Thyroid gland (tissue), 4 donors: ENCODE results near the gene CFAP410. TPM values are rescaled to one million over a fixed set of nuclear protein-coding genes. Genes with fewer than 3 reads are reported as not detected.

Source experiments
- DNase-seq, 2 donors: peaks; one replicate each; pipeline ENCODE4 v3.0.0-alpha.2; 2019
- H3K27ac ChIP-seq, 3 donors: fragments of 200-600 bp; sonication (generic); 1 replicate in 2 of 3; 2 replicates in 1 of 3; pipeline ENCODE4 v1.5.1; 2016 to 2019; ENCODE audit warnings: mild to moderate bottlenecking in 1 of 3, moderate library complexity in 1 of 3
- H3K27me3 ChIP-seq: fragments of 200-600 bp; sonication (generic); one replicate; pipeline ENCODE4 v1.5.1; 2019
- H3K36me3 ChIP-seq, 2 donors: fragments of 200-600 bp; sonication (generic); one replicate each; pipeline ENCODE4 v1.5.1; 2016 to 2019
- H3K4me1 ChIP-seq, 2 donors: fragments of 200-600 bp; sonication (generic); one replicate each; pipeline ENCODE4 v1.5.1; 2017 to 2019
- H3K4me3 ChIP-seq, 3 donors: fragments of 200-600 bp; sonication (generic); replicated peaks in 1 of 3; 1 replicate in 2 of 3; 2 replicates in 1 of 3; pipeline ENCODE4 v1.5.1; 2016; ENCODE audit warnings: mild to moderate bottlenecking in 1 of 3
- H3K9me3 ChIP-seq: fragments of 200-600 bp; sonication (generic); one replicate; pipeline ENCODE4 v1.5.1; 2017
- CTCF ChIP-seq, 6 experiments: fragments of 200-600 bp in 3 of 6; fragments of 450-650 bp in 3 of 6; sonication (generic) in 3 of 6; IDR thresholded peaks; one replicate each; pipeline ENCODE4 v1.5.1; 2016 to 2019; ENCODE audit warnings: antibody characterized with exemption in 6 of 6, mild to moderate bottlenecking in 2 of 6, inconsistent platforms in 1 of 6, moderate library complexity in 1 of 6
- POLR2A ChIP-seq, 2 donors: fragments of 450-650 bp; IDR thresholded peaks; one replicate each; pipeline ENCODE4 v1.6.1; 2017; ENCODE audit warnings: antibody characterized with exemption in 2 of 2, mild to moderate bottlenecking in 2 of 2, moderate library complexity in 1 of 2
- WGBS, 2 donors: methylation state at CpG; one replicate each; pipeline ENCODE4 v1.1.5; 2017; 5-methylcytosine and 5-hydroxymethylcytosine counted together
- intact Hi-C: fragments of 100-400 bp; cut with DNase I; formaldehyde crosslinking; loops from one replicate; pipeline ENCODE4 v1.15.1; 2023
- total RNA-seq, 4 donors: library from RNA; depleted of rRNA; stranded (reverse); fragments of >200 nt; gene quantifications; one replicate each; pipeline ENCODE4 v1.2.3, GENCODE V29; 2016

CFAP410 gene
- total RNA-seq, 4 donors from 2014 or later, result 55.2 to 93.4 (median 64.1) TPM

- Histone ChIP-seq H3K27me3 (no peaks in the 10 kb centered on the region), H3K27ac (no peak overlapping the region), H3K4me1 (no peaks in the 10 kb centered on the region), H3K4me3 (no peak overlapping the region), H3K9me3 (no peaks in the 10 kb centered on the region), H3K36me3 (no peaks in the 10 kb centered on the region)
- intact Hi-C loops, result no loop called here
- TF ChIP-seq CTCF (IDR thresholded peaks at IDR 0.05), result no peak
- TF ChIP-seq POLR2A (IDR thresholded peaks at IDR 0.05), result no peak
- 68 to 84% methylated on average over 14 to 18 of the region's 22 CpGs for WGBS, 2 donors
- DNase-seq, result no peak
These were observed 38.9 kb upstream of the CFAP410 start for GRCh38 chr21:44377922-44378645.

- Histone ChIP-seq H3K4me3 (no peak overlapping the region), H3K27ac (no peak overlapping the region), H3K4me1 (no peaks in the 10 kb centered on the region), H3K36me3 (no peaks in the 10 kb centered on the region), H3K27me3 (no peaks in the 10 kb centered on the region), H3K9me3 (no peaks in the 10 kb centered on the region)
- no peak for DNase-seq
- TF ChIP-seq CTCF (IDR thresholded peaks at IDR 0.05), result no peak
- no peak for TF ChIP-seq POLR2A (IDR thresholded peaks at IDR 0.05)
- intact Hi-C loops, result no loop called here
- WGBS, 2 donors, result 31 to 47% methylated on average over 17 to 22 of the region's 24 CpGs
These were observed 38.2 kb upstream of the CFAP410 start for GRCh38 chr21:44377201-44377921.

GRCh38 chr21:44376606-44377005, 37.4 kb upstream of the CFAP410 start:
- intact Hi-C loops, result no loop called here
- 83 to 86% methylated on average over 5 to 9 of the region's 9 CpGs for WGBS, 2 donors

GRCh38 chr21:44375761-44376241, 36.6 kb upstream of the CFAP410 start:
- TF ChIP-seq CTCF (IDR thresholded peaks at IDR 0.05), result no peak
- no peak for TF ChIP-seq POLR2A (IDR thresholded peaks at IDR 0.05)
- Histone ChIP-seq H3K9me3 (no peaks in the 10 kb centered on the region), H3K4me3 (no peak overlapping the region), H3K36me3 (no peaks in the 10 kb centered on the region), H3K27ac (no peak overlapping the region), H3K27me3 (no peaks in the 10 kb centered on the region), H3K4me1 (no peaks in the 10 kb centered on the region)
- WGBS, 2 donors, result 84 to 87% methylated on average over 15 to 19 of the region's 19 CpGs
- no peak for DNase-seq
- intact Hi-C loops, result no loop called here

More at GRCh38 chr21:44376606-44377005, 37.4 kb upstream of the CFAP410 start:
- DNase-seq, result no peak
- H3K36me3 ChIP-seq, result no peaks in the 10 kb centered on the region
- no peaks in the 10 kb centered on the region for H3K9me3 ChIP-seq
- no peaks in the 10 kb centered on the region for H3K27me3 ChIP-seq
- H3K27ac ChIP-seq, result no peak overlapping the region
- TF ChIP-seq CTCF (IDR thresholded peaks at IDR 0.05) (no peak), POLR2A (IDR thresholded peaks at IDR 0.05) (no peak)
- no peak overlapping the region for H3K4me3 ChIP-seq
- H3K4me1 ChIP-seq, result no peaks in the 10 kb centered on the region

- intact Hi-C loops, result no loop called here
- H3K4me3 ChIP-seq, result no peak overlapping the region
- no peaks in the 10 kb centered on the region for H3K36me3 ChIP-seq
- TF ChIP-seq POLR2A (IDR thresholded peaks at IDR 0.05) (no peak), CTCF (IDR thresholded peaks at IDR 0.05) (no peak)
- H3K9me3 ChIP-seq, result no peaks in the 10 kb centered on the region
- DNase-seq, result no peak
- no peaks in the 10 kb centered on the region for H3K4me1 ChIP-seq
- H3K27ac ChIP-seq, result no peak overlapping the region
- whole genome bisulfite sequencing, 2 donors, result 83 to 91% methylated on average over 10 of the region's 10 CpGs
- no peaks in the 10 kb centered on the region for H3K27me3 ChIP-seq
These were observed 36.1 kb upstream of the CFAP410 start for GRCh38 chr21:44375281-44375651.
